GM13977 (cell line): ENCODE data around the gene TSHZ2.

Source experiments
- DNase-seq: peaks from one replicate; pipeline ENCODE4 v3.0.0; 2012; ENCODE audit warnings: low spot score
- CTCF ChIP-seq: IDR thresholded peaks from 2 replicates; pipeline ENCODE4 v1.5.1; 2012; ENCODE audit warnings: mild to moderate bottlenecking, control low read depth; ENCODE audit not compliant: insufficient read depth; ENCODE audit errors: extremely low read depth, missing control alignments
- in situ Hi-C: fragments of 300-500 bp; cut with MboI; formaldehyde crosslinking; loops from one replicate; pipeline ENCODE4 v1.12.0; 2022; ENCODE audit warnings: low sequenced_read_pairs, low pct_unique_long_range_greater_than_20kb, mixed read lengths, inconsistent platforms; ENCODE audit not compliant: unreplicated experiment

The TSHZ2 gene

GRCh38 chr20:53138454-53139262 is 166.5 kb downstream of the TSHZ2 start:
- TF ChIP-seq CTCF = no peak
- in situ Hi-C loops = no loop called here
- DNase-seq = peak; percentile 32

GRCh38 chr20:53141201-53142050 is 169.3 kb downstream of the TSHZ2 start:
- DNase-seq = no peak
- in situ Hi-C loops = no loop called here

GRCh38 chr20:53142225-53143127 is 170.3 kb downstream of the TSHZ2 start:
- TF ChIP-seq CTCF = no peak
- no peak for DNase-seq
- in situ Hi-C loops = no loop called here

More at GRCh38 chr20:53141201-53142050, 169.3 kb downstream of the TSHZ2 start:
- no peak for TF ChIP-seq CTCF

- in situ Hi-C loops = no loop called here
- TF ChIP-seq CTCF = no peak
- DNase-seq = no peak
These were observed 174.2 kb downstream of the TSHZ2 start for GRCh38 chr20:53146201-53146891.

GRCh38 chr20:53148771-53149147 is 176.6 kb downstream of the TSHZ2 start:
- no peak for DNase-seq
- in situ Hi-C loops = no loop called here
- no peak for TF ChIP-seq CTCF
